GM21529 (cell line): Measurements from ENCODE around the gene LRCH1.

ENCODE experiments used
- ATAC-seq: cut with Tn5 transposase; IDR thresholded peaks from one replicate; pipeline ENCODE4 v1.9.1; 2021; ENCODE audit not compliant: unreplicated experiment

Gene LRCH1

GRCh38 chr13:46612267-46612666 lies 59.3 kb downstream of the LRCH1 start:
- no peak for ATAC-seq

GRCh38 chr13:46613409-46614049 lies 60.6 kb downstream of the LRCH1 start:
- ATAC-seq: no peak

DNA sequence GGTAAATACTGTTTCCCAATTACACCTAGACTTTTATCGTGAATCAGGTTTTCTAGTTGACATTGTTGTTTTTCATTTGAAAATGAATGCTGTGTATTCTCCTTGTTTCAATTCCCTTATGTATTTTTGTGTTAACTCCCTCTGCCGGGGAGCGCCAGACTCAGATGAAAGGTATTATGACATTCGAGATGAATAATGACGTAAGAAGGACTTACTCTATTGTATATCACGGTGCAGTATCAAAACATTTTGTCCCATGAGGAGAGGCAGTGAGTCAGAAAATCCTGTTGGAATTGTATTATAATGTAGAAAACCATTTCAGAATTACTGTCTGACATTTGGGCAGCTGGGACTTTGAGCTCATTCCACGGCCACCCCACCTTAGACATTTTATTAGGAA lies 61.6 kb downstream of the LRCH1 start:
- ATAC-seq: no peak

- no peak for ATAC-seq
Observed at GRCh38 chr13:46615888-46616531, 63.0 kb downstream of the LRCH1 start.

DNA sequence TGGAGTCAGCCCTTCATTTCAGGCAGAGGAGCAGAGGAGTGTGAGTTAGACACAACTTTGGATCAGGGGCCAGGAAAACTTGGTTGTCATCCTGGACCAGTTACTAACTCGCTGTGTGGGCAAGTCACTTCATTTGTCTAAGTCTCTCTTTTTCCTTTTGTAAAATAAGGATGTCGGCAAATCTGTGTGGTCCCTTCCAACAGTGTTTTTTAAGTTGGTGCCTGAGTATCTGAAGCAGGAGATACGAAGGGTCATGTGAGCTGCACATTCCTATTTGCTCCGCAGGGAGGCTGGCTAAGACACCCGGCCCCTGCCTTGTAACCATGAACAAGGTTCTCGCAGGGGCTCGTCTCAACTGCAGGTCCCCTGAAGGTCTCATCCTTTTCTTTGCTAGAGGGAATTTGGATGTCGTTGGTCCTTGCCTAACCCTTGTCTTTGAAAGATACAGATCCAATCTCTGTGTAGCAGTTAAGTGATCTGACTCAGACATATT lies 64.3 kb downstream of the LRCH1 start:
- ATAC-seq: no peak

DNA sequence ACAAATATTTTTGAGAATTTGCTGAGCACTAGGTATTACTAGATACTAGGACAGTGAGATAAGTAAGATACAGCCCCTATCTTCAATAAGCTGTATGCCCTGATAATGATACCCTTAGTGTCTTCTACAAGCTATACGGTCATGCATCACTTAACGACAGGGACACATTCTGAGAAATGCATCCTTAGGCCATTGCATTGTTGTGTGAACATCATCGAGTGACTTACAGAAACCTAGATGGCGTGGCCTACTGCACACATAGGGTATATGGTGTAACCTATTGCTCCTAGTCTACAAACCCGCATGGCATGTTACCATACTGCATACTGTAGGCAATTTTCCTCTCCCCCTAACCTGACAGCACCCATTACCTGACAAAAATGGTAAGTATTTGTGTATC lies 64.9 kb downstream of the LRCH1 start:
- ATAC-seq: no peak

GRCh38 chr13:46618694-46619254 lies 65.8 kb downstream of the LRCH1 start:
- no peak for ATAC-seq

DNA sequence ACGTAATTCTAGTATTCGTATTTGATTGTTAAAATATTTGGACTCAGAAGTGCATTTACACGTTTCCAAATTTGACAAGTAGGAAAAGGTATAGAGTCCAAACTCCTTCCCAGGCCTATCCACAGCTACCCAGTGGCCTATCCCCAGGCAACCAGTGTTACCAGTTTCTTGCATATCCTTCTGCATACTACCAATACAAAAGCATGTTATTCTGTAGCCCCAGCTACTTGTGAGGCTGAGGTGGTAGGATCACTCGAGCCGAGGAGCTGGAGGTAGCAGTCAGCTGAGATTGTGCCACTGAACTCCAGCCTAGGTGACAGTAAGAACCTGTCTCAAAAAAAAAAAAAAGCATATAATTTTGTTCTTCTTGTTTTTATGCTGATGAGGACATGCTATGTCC lies 67.1 kb downstream of the LRCH1 start:
- ATAC-seq: no peak

DNA sequence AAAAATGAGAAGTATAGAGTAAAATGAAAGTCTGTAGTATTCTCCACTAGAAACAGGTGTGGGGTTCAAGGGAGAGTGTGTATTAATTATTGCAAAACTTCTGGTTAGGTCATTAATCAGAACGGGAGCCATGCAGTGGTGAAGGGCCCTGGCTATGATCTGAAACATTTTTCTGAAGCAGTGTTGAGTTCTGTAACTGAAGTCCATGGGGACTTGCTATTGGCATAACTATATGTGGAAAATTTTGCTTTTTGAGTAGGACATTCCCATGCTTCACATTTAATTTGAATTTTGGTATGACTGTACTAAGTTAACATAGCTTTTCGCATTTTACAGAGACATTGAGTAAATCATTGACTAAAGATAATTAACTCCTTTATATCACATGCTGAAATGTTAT lies 67.5 kb downstream of the LRCH1 start:
- no peak for ATAC-seq

DNA sequence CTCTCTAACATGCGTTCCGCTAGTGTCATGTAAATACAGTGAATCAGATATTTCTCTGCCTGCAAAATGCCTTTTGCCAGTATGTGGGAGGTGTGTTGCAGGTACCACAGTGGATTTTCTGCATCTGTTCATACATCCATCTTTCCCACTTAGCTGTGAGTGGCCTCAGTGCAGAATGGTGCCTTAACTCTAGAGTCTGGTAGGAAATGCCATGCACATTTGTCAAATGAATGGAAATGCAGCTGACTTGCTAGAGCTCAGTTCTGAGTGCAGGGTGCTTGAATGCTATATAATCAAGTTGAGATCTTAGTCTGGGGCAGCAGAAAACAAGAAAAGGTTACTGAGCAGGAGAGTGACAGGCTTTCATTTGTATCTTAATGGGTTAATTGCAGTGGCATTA lies 68.2 kb downstream of the LRCH1 start:
- ATAC-seq: no peak

- ATAC-seq: no peak
Observed at GRCh38 chr13:46621792-46622629, 69.0 kb downstream of the LRCH1 start.

DNA sequence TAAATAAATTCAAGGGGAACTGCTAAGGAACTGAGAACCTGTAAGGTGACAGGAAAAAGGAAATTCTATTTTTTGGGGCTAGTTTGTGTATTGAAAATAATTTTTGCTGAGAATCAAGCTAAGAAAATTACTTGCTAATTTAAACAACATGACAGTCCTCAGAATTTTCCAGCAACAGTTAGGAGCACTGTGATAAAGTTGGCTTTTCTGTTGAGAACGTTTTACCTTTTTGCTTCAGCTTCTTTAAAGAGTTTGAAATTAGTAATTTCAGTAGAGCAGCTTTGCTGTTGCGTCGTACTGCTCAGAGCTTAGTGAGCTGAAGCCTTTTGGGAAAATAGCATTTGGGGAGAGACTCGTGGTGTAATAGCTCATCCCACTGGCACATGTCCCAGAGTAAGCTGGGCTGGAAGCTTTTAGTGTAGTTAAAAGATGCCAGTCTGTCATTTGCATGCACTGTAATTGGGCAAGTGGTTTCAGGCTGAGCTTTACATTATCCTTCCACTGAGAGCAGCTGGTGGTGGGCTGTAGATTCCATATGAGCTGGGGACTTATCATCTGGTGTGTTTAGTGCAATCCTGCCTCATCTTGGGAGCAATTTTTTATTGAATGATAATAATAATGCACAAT lies 69.8 kb downstream of the LRCH1 start:
- no peak for ATAC-seq

DNA sequence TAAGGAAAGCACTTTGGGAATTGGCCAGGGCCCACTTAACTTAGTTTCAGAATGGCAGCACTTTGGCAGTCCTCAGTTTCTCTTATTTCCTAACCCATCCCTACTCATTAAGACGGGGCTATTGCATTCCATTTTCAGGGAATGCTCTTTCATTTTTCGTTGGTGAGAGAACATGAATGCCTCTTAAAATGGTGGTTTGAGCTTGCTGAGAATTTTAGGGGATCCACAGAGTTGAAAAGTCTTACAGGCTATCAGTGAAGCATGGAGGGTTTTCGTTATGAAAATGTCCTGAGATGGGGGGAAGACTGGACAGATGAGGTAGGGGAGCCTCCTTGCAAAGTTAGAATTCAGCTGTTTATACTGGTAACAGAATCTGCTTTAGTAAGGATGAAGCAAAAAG lies 71.4 kb downstream of the LRCH1 start:
- no peak for ATAC-seq

- ATAC-seq: no peak
Observed at GRCh38 chr13:46624821-46625220, 71.9 kb downstream of the LRCH1 start.

DNA sequence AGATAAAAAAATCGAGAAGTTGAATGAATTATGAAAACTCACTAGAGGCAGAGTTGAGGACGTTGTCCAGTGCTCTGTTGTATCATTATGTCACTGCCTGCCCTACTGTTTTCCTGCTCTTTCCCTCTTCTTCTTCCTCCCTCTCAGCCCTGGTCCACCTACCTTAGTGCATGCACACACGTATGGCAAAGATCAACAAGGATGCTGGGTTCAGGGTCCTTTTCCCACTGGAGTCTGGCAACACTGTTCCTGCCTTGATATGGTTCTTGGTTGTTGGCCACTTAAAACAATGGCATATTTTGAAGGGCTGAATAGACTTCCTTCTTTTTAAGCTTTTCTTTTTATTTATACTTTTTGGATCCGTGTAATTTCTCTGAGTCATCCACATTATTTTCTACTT lies 74.5 kb downstream of the LRCH1 start:
- no peak for ATAC-seq

- no peak for ATAC-seq
Observed at GRCh38 chr13:46628622-46629365, 75.8 kb downstream of the LRCH1 start.

DNA sequence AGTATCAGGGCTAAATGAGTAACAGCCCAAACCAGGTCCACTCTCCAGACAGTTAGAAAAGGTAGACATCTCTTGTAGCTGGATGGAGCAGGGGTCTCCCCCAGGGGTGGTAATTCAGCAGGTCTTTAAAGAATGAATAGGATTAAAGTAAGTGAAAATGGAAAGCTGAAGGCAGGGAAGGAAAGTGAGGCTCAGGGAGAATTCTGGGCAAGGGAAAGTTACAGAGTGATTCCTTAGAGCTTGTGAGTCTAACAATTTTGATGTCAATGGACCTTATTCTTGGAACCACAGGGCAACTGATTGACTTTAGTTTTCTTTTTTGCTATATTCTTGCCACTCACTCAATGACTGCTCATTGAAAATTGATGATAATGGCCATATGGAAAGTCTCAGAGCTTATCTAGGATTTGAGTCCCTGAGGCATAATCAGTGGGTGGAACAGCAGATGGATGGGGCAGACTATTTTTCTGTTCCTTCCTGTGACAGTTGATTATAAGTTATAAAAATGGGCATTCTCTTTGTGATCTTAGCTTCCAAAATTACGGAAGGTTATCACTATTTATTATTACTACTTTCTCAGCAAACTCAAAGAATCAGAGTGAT lies 76.9 kb downstream of the LRCH1 start:
- ATAC-seq: no peak

DNA sequence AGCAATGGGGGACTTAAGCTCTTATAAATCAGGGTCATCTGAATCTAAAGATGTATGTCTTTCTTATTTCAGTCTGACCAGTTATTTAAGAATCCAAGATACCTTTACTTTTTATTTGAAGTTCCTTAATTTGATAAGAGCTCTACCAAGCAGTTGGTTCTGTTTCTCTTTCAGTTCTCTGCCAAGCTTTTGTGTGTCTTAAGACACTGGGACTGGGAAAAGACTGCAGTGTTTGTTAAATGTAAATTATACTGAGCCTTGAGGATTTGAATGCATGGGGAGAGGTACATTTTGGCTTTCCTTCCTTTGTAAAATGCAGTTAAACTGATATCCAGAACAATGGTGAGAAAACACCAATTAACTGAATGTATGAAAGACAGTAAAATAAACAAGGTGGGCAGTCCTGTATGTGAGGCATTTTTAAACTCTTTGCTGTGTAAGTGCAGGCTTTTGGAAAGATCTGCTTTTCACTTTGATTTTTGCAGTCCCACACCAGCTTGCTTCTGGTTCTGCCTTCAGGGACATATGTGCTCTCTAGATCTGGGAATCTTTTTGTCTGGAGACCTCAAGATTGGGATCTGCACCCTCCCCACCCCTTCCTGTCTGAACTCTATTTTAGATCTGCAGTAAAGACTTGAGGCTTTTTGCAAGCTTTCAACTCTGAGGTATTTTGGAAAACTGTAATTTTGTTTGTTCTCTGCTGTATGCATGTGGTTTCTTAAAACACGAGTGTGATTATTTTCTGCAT lies 77.6 kb downstream of the LRCH1 start:
- no peak for ATAC-seq

- no peak for ATAC-seq
Observed at GRCh38 chr13:46631179-46631542, 78.2 kb downstream of the LRCH1 start.
